Prostate gland (tissue), 2 donors: ENCODE results near the gene FADS1. TPM values are rescaled to one million over a fixed set of nuclear protein-coding genes. Genes with fewer than 3 reads are reported as not detected.
A peak's percentile ranks its signal among the peaks of the same experiment; 100 is the strongest.

Experiments used
- DNase-seq: peaks from one replicate; pipeline ENCODE4 v3.0.0-alpha.2; 2019; ENCODE audit warnings: low spot score
- H3K27ac ChIP-seq, 2 donors: fragments of 200-600 bp; sonication (generic); 2 replicates each; pipeline ENCODE4 v1.5.1; 2017 to 2019
- H3K27me3 ChIP-seq: fragments of 200-600 bp; sonication (generic); replicated peaks from 2 replicates; pipeline ENCODE4 v1.5.1; 2019; ENCODE audit not compliant: insufficient read depth
- H3K36me3 ChIP-seq, 2 donors: fragments of 200-600 bp; sonication (generic); 1 replicate in 1 of 2; 2 replicates in 1 of 2; pipeline versions ENCODE4 v1.5.1 to v1.8.1; 2017 to 2019
- H3K4me1 ChIP-seq: fragments of 200-600 bp; sonication (generic); replicated peaks from 2 replicates; pipeline ENCODE4 v1.5.1; 2019
- H3K4me3 ChIP-seq, 2 donors: fragments of 200-600 bp; sonication (generic); 2 replicates each; pipeline ENCODE4 v1.5.1; 2017 to 2019
- H3K9me3 ChIP-seq: fragments of 200-600 bp; sonication (generic); 2 replicates; pipeline ENCODE4 v1.5.1; 2017
- POLR2A ChIP-seq: fragments of 450-650 bp; IDR thresholded peaks from one replicate; pipeline ENCODE4 v1.6.1; 2016; ENCODE audit warnings: antibody characterized with exemption, mild to moderate bottlenecking
- POLR2AphosphoS5 ChIP-seq: sonication (generic); formaldehyde crosslinking; IDR thresholded peaks from one replicate; pipeline ENCODE4 v1.6.1; 2017; ENCODE audit warnings: antibody characterized with exemption
- WGBS: methylation state at CpG from one replicate; pipeline ENCODE4 v1.1.5; 2018; 5-methylcytosine and 5-hydroxymethylcytosine counted together
- intact Hi-C: fragments of 100-400 bp; cut with DNase I; formaldehyde crosslinking; loops from one replicate; pipeline ENCODE4 v1.14.2; 2022
- total RNA-seq, 2 donors: library from RNA; depleted of rRNA; stranded (reverse); fragments of >200 nt; gene quantifications; one replicate each; pipeline ENCODE4 v1.1.0, GENCODE V29; 2016
- TF ChIP-seq, protein P1 (sequence below), 4 experiments: fragments of 200-600 bp in 2 of 4; fragments of 450-650 bp in 2 of 4; sonication (generic) in 2 of 4; IDR thresholded peaks; 1 replicate in 3 of 4; 2 replicates in 1 of 4; pipeline ENCODE4 v1.5.1; 2016 to 2019; ENCODE audit warnings: antibody characterized with exemption in 4 of 4, mild to moderate bottlenecking in 2 of 4, moderate library complexity in 2 of 4

FADS1 gene
- total RNA-seq, 2 donors from 2014 or later, result 15.0 to 38.7 TPM

DNA sequence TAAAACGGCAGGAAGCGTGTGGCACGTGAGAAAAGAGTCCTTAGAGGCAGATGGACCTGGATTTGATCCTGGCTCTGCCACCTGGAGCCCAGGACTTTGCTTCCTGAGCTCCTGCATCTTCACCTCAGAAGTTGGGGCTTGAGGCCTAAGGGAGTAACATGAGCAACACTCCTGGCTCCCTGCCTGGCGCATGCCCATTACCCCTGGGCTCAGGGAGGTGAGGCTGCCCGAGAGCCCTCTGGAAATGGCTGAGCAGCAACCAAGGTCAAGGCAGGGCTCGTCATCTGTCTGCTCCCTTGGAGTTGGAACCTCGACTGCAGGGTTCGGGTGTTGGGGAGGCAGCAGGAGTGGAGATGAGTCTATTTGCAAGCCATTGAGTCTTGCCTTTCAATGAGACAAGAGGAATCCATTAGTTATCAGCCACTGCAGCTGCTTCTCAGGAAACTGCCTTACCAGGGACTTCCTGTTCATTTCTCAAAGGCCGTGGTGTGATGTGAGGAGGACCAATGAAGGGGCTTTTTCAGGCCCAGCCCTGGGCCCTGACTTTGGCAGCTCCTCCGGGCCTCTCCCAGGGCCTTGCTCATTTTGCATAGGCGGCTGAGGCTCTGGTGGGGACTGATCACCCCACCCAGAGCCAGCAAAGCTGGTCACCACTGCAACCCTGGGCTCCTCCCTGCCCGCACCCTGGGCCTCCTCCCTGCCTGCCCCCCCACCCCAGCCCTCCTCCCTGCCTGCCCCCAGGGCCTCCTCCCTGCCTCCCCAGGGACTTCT lies 17.7 kb upstream of the FADS1 start:
- H3K27ac ChIP-seq, result peak overlapping the region; percentile 9 to 24
- H3K4me1 ChIP-seq, result peaks cover 8% of the 10 kb centered on the region
- no peaks in the 10 kb centered on the region for H3K9me3 ChIP-seq
- H3K27me3 ChIP-seq, result no peaks in the 10 kb centered on the region
- no peaks in the 10 kb centered on the region for H3K36me3 ChIP-seq
- no peak overlapping the region for H3K4me3 ChIP-seq
- TF ChIP-seq POLR2A, result no peak
- DNase-seq, result no peak
- intact Hi-C loops, result no loop called here
- WGBS, result 66% methylated on average over 12 of the region's 12 CpGs

DNA sequence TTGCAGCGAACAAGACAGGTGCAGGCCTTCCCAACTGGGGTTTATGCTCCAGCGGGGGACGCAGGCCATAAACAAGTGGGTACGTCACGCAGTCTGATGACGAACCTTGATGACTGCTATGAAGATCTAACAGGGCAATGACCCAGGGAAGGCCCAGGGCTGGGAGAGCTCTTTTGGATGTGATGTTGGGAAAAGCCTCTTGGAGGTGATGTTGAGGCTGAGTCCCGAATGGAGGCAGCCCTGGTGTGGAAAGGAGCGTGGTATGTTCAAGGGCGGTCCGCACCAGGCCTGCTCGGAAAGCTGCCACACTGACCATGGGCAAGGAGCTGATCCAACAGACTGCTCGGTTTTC lies 17.1 kb upstream of the FADS1 start:
- TF ChIP-seq POLR2A (no peak), POLR2AphosphoS5 (no peak)
- TF ChIP-seq, protein P1, sequence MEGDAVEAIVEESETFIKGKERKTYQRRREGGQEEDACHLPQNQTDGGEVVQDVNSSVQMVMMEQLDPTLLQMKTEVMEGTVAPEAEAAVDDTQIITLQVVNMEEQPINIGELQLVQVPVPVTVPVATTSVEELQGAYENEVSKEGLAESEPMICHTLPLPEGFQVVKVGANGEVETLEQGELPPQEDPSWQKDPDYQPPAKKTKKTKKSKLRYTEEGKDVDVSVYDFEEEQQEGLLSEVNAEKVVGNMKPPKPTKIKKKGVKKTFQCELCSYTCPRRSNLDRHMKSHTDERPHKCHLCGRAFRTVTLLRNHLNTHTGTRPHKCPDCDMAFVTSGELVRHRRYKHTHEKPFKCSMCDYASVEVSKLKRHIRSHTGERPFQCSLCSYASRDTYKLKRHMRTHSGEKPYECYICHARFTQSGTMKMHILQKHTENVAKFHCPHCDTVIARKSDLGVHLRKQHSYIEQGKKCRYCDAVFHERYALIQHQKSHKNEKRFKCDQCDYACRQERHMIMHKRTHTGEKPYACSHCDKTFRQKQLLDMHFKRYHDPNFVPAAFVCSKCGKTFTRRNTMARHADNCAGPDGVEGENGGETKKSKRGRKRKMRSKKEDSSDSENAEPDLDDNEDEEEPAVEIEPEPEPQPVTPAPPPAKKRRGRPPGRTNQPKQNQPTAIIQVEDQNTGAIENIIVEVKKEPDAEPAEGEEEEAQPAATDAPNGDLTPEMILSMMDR (IDR thresholded peaks at IDR 0.05), result no peak
- H3K4me3 ChIP-seq, result no peak overlapping the region
- peaks cover 12% of the 10 kb centered on the region for H3K4me1 ChIP-seq
- no peaks in the 10 kb centered on the region for H3K36me3 ChIP-seq
- no peaks in the 10 kb centered on the region for H3K9me3 ChIP-seq
- H3K27ac ChIP-seq, result peak overlapping the region in 1 of 2 donors; percentile 9
- intact Hi-C loops, result no loop called here
- no peaks in the 10 kb centered on the region for H3K27me3 ChIP-seq
- WGBS, result 91% methylated on average over 12 of the region's 12 CpGs
- no peak for DNase-seq

DNA sequence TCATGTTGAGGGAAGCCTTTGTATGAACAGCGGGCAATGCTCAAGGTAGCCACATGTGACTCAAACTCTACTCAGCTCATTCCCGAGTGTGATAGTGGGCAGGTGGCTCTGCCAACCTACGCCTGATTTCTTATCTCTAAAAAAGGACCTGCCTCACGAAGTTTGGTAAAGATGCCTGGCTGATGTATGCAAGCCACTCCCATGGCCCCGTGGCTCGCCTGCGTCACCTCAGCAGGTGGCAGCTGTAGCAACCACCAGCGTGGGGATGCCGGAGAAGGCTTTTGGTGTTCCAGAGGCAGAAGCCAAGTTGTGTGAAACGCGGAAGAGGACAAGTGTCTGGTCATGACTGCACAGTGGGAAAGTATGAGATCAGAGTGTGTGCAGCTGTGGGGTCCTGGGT lies 16.7 kb upstream of the FADS1 start:
- no peak for DNase-seq
- intact Hi-C loops, result no loop called here
- TF ChIP-seq, protein P1 (IDR thresholded peaks at IDR 0.05), result no peak
- no peak for TF ChIP-seq POLR2AphosphoS5
- no peak for TF ChIP-seq POLR2A
- H3K9me3 ChIP-seq, result no peaks in the 10 kb centered on the region
- no peak overlapping the region for H3K4me3 ChIP-seq
- H3K27me3 ChIP-seq, result no peaks in the 10 kb centered on the region
- H3K27ac ChIP-seq, result peak overlapping the region in 1 of 2 donors; percentile 6
- H3K36me3 ChIP-seq, result no peaks in the 10 kb centered on the region
- 84% methylated on average over 11 of the region's 11 CpGs for WGBS
- peaks cover 12% of the 10 kb centered on the region for H3K4me1 ChIP-seq

DNA sequence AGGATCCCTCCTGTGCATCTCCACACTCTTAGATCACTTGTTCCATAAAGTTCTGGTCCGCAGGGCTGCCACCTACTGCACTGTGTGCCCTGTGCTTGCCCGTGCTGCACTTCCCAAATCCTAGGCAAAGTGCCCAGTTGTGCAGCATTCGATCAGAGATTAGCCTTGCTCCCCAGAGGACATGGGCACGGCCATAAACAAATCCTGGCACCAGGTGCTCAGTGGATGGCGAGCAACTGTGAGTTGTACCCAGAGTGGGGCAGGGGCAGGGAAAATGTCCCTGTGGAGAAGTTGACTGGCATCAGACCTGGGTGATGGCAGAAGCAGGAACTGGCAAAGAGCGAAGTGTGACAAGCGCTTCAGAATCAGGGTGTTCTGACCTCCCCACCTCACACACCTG lies 16.0 kb upstream of the FADS1 start:
- Histone ChIP-seq H3K36me3 (no peaks in the 10 kb centered on the region), H3K4me3 (no peak overlapping the region), H3K27ac (peak overlapping the region in 1 of 2 donors; percentile 6), H3K4me1 (peaks cover 12% of the 10 kb centered on the region), H3K27me3 (no peaks in the 10 kb centered on the region), H3K9me3 (no peaks in the 10 kb centered on the region)
- DNase-seq, result no peak
- TF ChIP-seq POLR2A, result no peak
- no peak for TF ChIP-seq POLR2AphosphoS5
- TF ChIP-seq, protein P1 (IDR thresholded peaks at IDR 0.05), result no peak
- intact Hi-C loops, result no loop called here
- 57% methylated on average over 7 of the region's 7 CpGs for WGBS

DNA sequence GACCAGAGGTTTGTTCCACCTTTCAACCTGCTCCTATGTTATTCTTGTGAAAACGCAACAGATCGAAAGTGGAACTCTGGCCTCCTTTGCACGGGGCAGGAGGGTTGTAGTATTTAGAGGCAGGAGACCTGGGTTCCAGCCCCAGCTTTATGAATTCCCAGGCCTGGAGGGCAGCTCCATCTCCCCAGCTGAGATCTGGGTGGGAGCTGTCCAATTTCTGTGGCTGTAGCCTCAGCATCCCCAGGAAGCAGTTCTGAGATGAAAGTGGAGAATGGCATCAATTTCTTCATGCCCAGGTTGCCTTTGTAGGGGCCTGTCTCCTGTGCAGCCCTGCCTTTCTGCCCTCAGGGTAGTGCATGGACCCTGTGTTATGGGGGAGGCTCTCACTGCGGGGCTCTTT lies 15.4 kb upstream of the FADS1 start:
- H3K9me3 ChIP-seq, result no peaks in the 10 kb centered on the region
- no peak overlapping the region for H3K4me3 ChIP-seq
- no peaks in the 10 kb centered on the region for H3K36me3 ChIP-seq
- intact Hi-C loops, result no loop called here
- WGBS, result 93% methylated on average over 4 of the region's 4 CpGs
- H3K27ac ChIP-seq, result peak overlapping the region in 1 of 2 donors; percentile 29
- TF ChIP-seq POLR2AphosphoS5 (no peak), POLR2A (no peak)
- TF ChIP-seq, protein P1 (IDR thresholded peaks at IDR 0.05), result no peak
- H3K4me1 ChIP-seq, result peaks cover 12% of the 10 kb centered on the region
- DNase-seq, result no peak
- no peaks in the 10 kb centered on the region for H3K27me3 ChIP-seq
